ENCODE results near the gene PTPRK.
"Not testable (repeated sequence)": the region's sequence is repeated elsewhere in the genome, so short reads cannot be mapped to it uniquely, and the experiment has no call there.

Gene PTPRK

GRCh38 chr6:128487746-128488145, 32.7 kb downstream of the PTPRK start:
- no peak for DNase-seq

GRCh38 chr6:128487055-128487454, 33.3 kb downstream of the PTPRK start:
- DNase-seq, result no peak

GRCh38 chr6:128486580-128486979, 33.8 kb downstream of the PTPRK start:
- DNase-seq, result not testable (repeated sequence)

GRCh38 chr6:128483472-128484135, 36.8 kb downstream of the PTPRK start:
- no peak for DNase-seq

- DNase-seq, result no peak
Observed at GRCh38 chr6:128482642-128483041, 37.8 kb downstream of the PTPRK start.

GRCh38 chr6:128479991-128480390, 40.4 kb downstream of the PTPRK start:
- DNase-seq, result no peak

GRCh38 chr6:128479048-128479666, 41.2 kb downstream of the PTPRK start:
- DNase-seq, result no peak

- DNase-seq, result no peak
Observed at GRCh38 chr6:128478230-128479047, 42.0 kb downstream of the PTPRK start.

GRCh38 chr6:128474933-128475332, 45.5 kb downstream of the PTPRK start:
- no peak for DNase-seq

GRCh38 chr6:128474481-128474880, 45.9 kb downstream of the PTPRK start:
- DNase-seq, result no peak

GRCh38 chr6:128471907-128472306, 48.5 kb downstream of the PTPRK start:
- no peak for DNase-seq

GRCh38 chr6:128465368-128466343, 54.7 kb downstream of the PTPRK start:
- no peak for DNase-seq

GRCh38 chr6:128464790-128465189, 55.6 kb downstream of the PTPRK start:
- DNase-seq, result no peak

- DNase-seq, result no peak
Observed at GRCh38 chr6:128463942-128464341, 56.5 kb downstream of the PTPRK start.

GRCh38 chr6:128461501-128461900, 58.9 kb downstream of the PTPRK start:
- DNase-seq, result no peak

GRCh38 chr6:128456510-128457230, 63.7 kb downstream of the PTPRK start:
- no peak for DNase-seq

GRCh38 chr6:128455959-128456358, 64.4 kb downstream of the PTPRK start:
- no peak for DNase-seq

- DNase-seq, result no peak
Observed at GRCh38 chr6:128452713-128453112, 67.7 kb downstream of the PTPRK start.

- no peak for DNase-seq
Observed at GRCh38 chr6:128446497-128446896, 73.9 kb downstream of the PTPRK start.

GRCh38 chr6:128443553-128443952, 76.8 kb downstream of the PTPRK start:
- no peak for DNase-seq

- no peak for DNase-seq
Observed at GRCh38 chr6:128439627-128440026, 80.8 kb downstream of the PTPRK start.

- no peak for DNase-seq
Observed at GRCh38 chr6:128438393-128438792, 82.0 kb downstream of the PTPRK start.

Measured in stimulated activated CD4-positive, alpha-beta T cell treated with anti-CD3 and anti-CD28 coated beads, Interleukin-4, amount 100 ng/mL, for 24 hours (primary cell).